H1 (cell line): ENCODE results near the gene PPIL3. TPM values are rescaled to one million over a fixed set of nuclear protein-coding genes. Genes with fewer than 3 reads are reported as not detected.
A peak's percentile ranks its signal among the peaks of the same experiment; 100 is the strongest.

Experiments
- CTCF ChIA-PET: fragments of 300-600 bp; sonication (Branson Sonifier 250); formaldehyde crosslinking; loops from one replicate; lab custom pipeline; 2021; ENCODE audit not compliant: partially characterized antibody; lab: Charles Lee
- POLR2A ChIA-PET: fragments of 300-600 bp; sonication (Branson Sonifier 250); formaldehyde crosslinking; loops from one replicate; lab custom pipeline; 2021; ENCODE audit warnings: inconsistent platforms; ENCODE audit not compliant: partially characterized antibody; lab: Charles Lee
- DNase-seq, 2 experiments: peaks; one replicate each; pipeline versions ENCODE4 v3.0.0 to v3.0.0-alpha.2; 2010 to 2022; ENCODE audit warnings: low spot score in 2 of 2, low read depth in 1 of 2, mixed read lengths in 1 of 2
- FAIRE-seq: peaks from 2 replicates; lab custom pipeline; 2011; peaks lifted over from hg19 to GRCh38; lab: Jason Lieb, UNC
- H2AFZ ChIP-seq: 2 replicates; pipeline ENCODE4 v1.8.1; 2012; ENCODE audit warnings: low read length, inconsistent platforms
- H2AK5ac ChIP-seq: 2 replicates; pipeline ENCODE4 v1.6.1; 2013; ENCODE audit warnings: low read depth, low read length
- H2BK120ac ChIP-seq: replicated peaks from 2 replicates; pipeline ENCODE3; 2013; ENCODE audit warnings: low read depth, low read length, inconsistent platforms
- H2BK12ac ChIP-seq: 2 replicates; pipeline ENCODE4 v1.6.1; 2013; ENCODE audit warnings: low read depth, low read length
- H2BK15ac ChIP-seq: 2 replicates; pipeline ENCODE4 v1.6.1; 2013; ENCODE audit warnings: low read length
- H2BK20ac ChIP-seq: 2 replicates; pipeline ENCODE4 v1.6.1; 2013; ENCODE audit warnings: low read length
- H2BK5ac ChIP-seq: 2 replicates; pipeline ENCODE4 v1.6.1; 2013; ENCODE audit warnings: low read depth, low read length
- H3K14ac ChIP-seq: 2 replicates; pipeline ENCODE4 v1.6.1; 2013; ENCODE audit warnings: inconsistent platforms; ENCODE audit not compliant: insufficient read length
- H3K18ac ChIP-seq: 2 replicates; pipeline ENCODE4 v1.6.1; 2013; ENCODE audit warnings: low read length; ENCODE audit errors: extremely low read depth
- H3K23ac ChIP-seq: 2 replicates; pipeline ENCODE4 v1.6.1; 2013; ENCODE audit warnings: inconsistent platforms; ENCODE audit not compliant: insufficient read length
- H3K23me2 ChIP-seq: 2 replicates; pipeline ENCODE4 v1.6.1; 2013; ENCODE audit warnings: low read depth, low read length
- H3K27ac ChIP-seq: 2 replicates; pipeline ENCODE4 v1.6.1; 2011; ENCODE audit warnings: low read depth, low read length, inconsistent platforms
- H3K27me3 ChIP-seq, 4 experiments: replicated peaks in 1 of 4; 1 replicate in 1 of 4; 2 replicates in 3 of 4; pipeline versions ENCODE4 v1.6.1 to v1.8.1; 2011 to 2013; ENCODE audit warnings: low read length in 3 of 4, mild to moderate bottlenecking in 3 of 4, inconsistent platforms in 2 of 4, mixed read lengths in 2 of 4, moderate library complexity in 1 of 4; ENCODE audit not compliant: control insufficient read depth in 3 of 4, insufficient read depth in 3 of 4; ENCODE audit errors: extremely low read depth in 1 of 4
- H3K36me3 ChIP-seq, 4 experiments: 2 replicates each; pipeline versions ENCODE4 v1.6.1 to v1.8.1; 2011 to 2013; ENCODE audit warnings: mild to moderate bottlenecking in 4 of 4, low read length in 3 of 4, moderate library complexity in 2 of 4, control low read depth in 1 of 4, inconsistent platforms in 1 of 4; ENCODE audit not compliant: insufficient read depth in 4 of 4, control insufficient read depth in 2 of 4
- H3K4ac ChIP-seq: replicated peaks from 2 replicates; pipeline ENCODE3; 2013; ENCODE audit warnings: low read length, low read depth, mixed read lengths, inconsistent platforms; ENCODE audit not compliant: insufficient read length
- H3K4me1 ChIP-seq, 4 experiments: replicated peaks in 1 of 4; 1 replicate in 1 of 4; 2 replicates in 3 of 4; pipeline versions ENCODE4 v1.6.1 to v1.8.1; 2011 to 2013; ENCODE audit warnings: low read length in 3 of 4, inconsistent platforms in 2 of 4, mixed read lengths in 1 of 4; ENCODE audit not compliant: insufficient read depth in 4 of 4, control insufficient read depth in 3 of 4
- H3K4me2 ChIP-seq, 2 experiments: 2 replicates each; pipeline versions ENCODE4 v1.6.1 to v1.8.1; 2011 to 2013; ENCODE audit warnings: low read depth in 2 of 2, low read length in 2 of 2, control low read depth in 1 of 2, inconsistent platforms in 1 of 2, mild to moderate bottlenecking in 1 of 2; ENCODE audit not compliant: insufficient read depth in 1 of 2
- H3K4me3 ChIP-seq, 4 experiments: fragments of 200-600, 300-600 bp in 1 of 4; sonication (generic), shearing (Covaris generic), sonication (Bioruptor Twin) in 1 of 4; 2 replicates each; pipeline versions ENCODE4 v1.5.1 to v1.8.1; 2011 to 2016; ENCODE audit warnings: low read length in 4 of 4, low read depth in 3 of 4, control low read depth in 2 of 4, inconsistent platforms in 2 of 4, mild to moderate bottlenecking in 2 of 4, mixed read lengths in 1 of 4, moderate library complexity in 1 of 4; ENCODE audit not compliant: insufficient read depth in 2 of 4; ENCODE audit errors: extremely low read depth in 1 of 4
- H3K56ac ChIP-seq: replicated peaks from 2 replicates; pipeline ENCODE3; 2013; ENCODE audit warnings: low read depth, mild to moderate bottlenecking, mixed read lengths, low read length, inconsistent platforms; ENCODE audit not compliant: insufficient read length
- H3K79me1 ChIP-seq: 2 replicates; pipeline ENCODE4 v1.6.1; 2013; ENCODE audit warnings: low read depth, low read length, control low read depth
- H3K79me2 ChIP-seq, 2 experiments: 2 replicates each; pipeline versions ENCODE4 v1.6.1 to v1.8.1; 2012 to 2013; ENCODE audit warnings: low read length in 2 of 2, mild to moderate bottlenecking in 2 of 2, inconsistent platforms in 1 of 2; ENCODE audit not compliant: insufficient read depth in 2 of 2, control insufficient read depth in 1 of 2
- H3K9ac ChIP-seq, 4 experiments: replicated peaks in 1 of 4; 1 replicate in 1 of 4; 2 replicates in 3 of 4; pipeline versions ENCODE4 v1.6.1 to v1.8.1; 2011 to 2013; ENCODE audit warnings: low read depth in 3 of 4, low read length in 3 of 4, control low read depth in 2 of 4, mild to moderate bottlenecking in 2 of 4, moderate library complexity in 2 of 4, inconsistent platforms in 1 of 4; ENCODE audit errors: extremely low read depth in 1 of 4
- H3K9me3 ChIP-seq, 2 experiments: 2 replicates each; pipeline versions ENCODE4 v1.6.1 to v1.8.1; 2012 to 2013; ENCODE audit warnings: mild to moderate bottlenecking in 2 of 2, moderate library complexity in 2 of 2, control low read depth in 1 of 2, inconsistent platforms in 1 of 2, low read depth in 1 of 2, low read length in 1 of 2, mixed read lengths in 1 of 2; ENCODE audit not compliant: insufficient read depth in 2 of 2
- H4K20me1 ChIP-seq, 2 experiments: replicated peaks in 1 of 2; 2 replicates each; pipeline versions ENCODE3 to v1.8.1; 2011 to 2013; ENCODE audit warnings: inconsistent platforms in 2 of 2, low read length in 2 of 2, mild to moderate bottlenecking in 1 of 2; ENCODE audit not compliant: insufficient read depth in 2 of 2, control insufficient read depth in 1 of 2
- H4K5ac ChIP-seq: 2 replicates; pipeline ENCODE4 v1.6.1; 2013; ENCODE audit warnings: low read length, low read depth, mixed read lengths, inconsistent platforms; ENCODE audit not compliant: insufficient read length
- H4K8ac ChIP-seq: 2 replicates; pipeline ENCODE4 v1.8.0; 2013; ENCODE audit warnings: mild to moderate bottlenecking, moderate library complexity, low read length, inconsistent platforms; ENCODE audit not compliant: insufficient read depth; ENCODE audit errors: extremely low read depth
- H4K91ac ChIP-seq: replicated peaks from 2 replicates; pipeline ENCODE3; 2013; ENCODE audit warnings: low read length, mixed read lengths, inconsistent platforms; ENCODE audit not compliant: insufficient read length
- CHD2 ChIP-seq: IDR thresholded peaks from 2 replicates; pipeline ENCODE4 v1.6.1; 2012; ENCODE audit warnings: low read length, improper control_type of control experiment
- EP300 ChIP-seq, 2 experiments: IDR thresholded peaks; 1 replicate in 1 of 2; 2 replicates in 1 of 2; pipeline ENCODE4 v1.6.1; 2011 to 2012; ENCODE audit warnings: low read depth in 2 of 2, low read length in 2 of 2, mild to moderate bottlenecking in 2 of 2, borderline replicate concordance in 1 of 2, inconsistent platforms in 1 of 2, moderate library complexity in 1 of 2
- FOSL1 ChIP-seq: IDR thresholded peaks from 2 replicates; pipeline ENCODE4 v1.6.1; 2011; ENCODE audit warnings: mild to moderate bottlenecking, low read depth, low read length, moderate library complexity; ENCODE audit not compliant: insufficient read depth
- POLR2A ChIP-seq, 2 experiments: IDR thresholded peaks; 1 replicate in 1 of 2; 2 replicates in 1 of 2; pipeline ENCODE4 v1.6.1; 2011; ENCODE audit warnings: low read depth in 2 of 2, low read length in 2 of 2, mild to moderate bottlenecking in 2 of 2; ENCODE audit errors: control extremely low read depth in 1 of 2
- RBBP5 ChIP-seq: IDR thresholded peaks from 2 replicates; pipeline ENCODE4 v1.7.1; 2012; ENCODE audit warnings: low read depth, mild to moderate bottlenecking, inconsistent platforms, low read length, moderate library complexity, borderline replicate concordance
- SAP30 ChIP-seq: fragments of 300-600 bp; sonication (generic); IDR thresholded peaks from 2 replicates; pipeline ENCODE4 v1.7.1; 2012; ENCODE audit warnings: low read length, moderate library complexity, mild to moderate bottlenecking, inconsistent platforms; ENCODE audit not compliant: insufficient read depth, insufficient replicate concordance
- SIRT6 ChIP-seq: IDR thresholded peaks from one replicate; pipeline ENCODE4 v1.7.1; 2012; ENCODE audit warnings: low read length, inconsistent platforms
- SP1 ChIP-seq: IDR thresholded peaks from 2 replicates; pipeline ENCODE4 v1.6.1; 2011; ENCODE audit warnings: low read depth, low read length
- WGBS, 2 experiments: shearing (Covaris generic) in 1 of 2; methylation state at CpG; one replicate each; pipeline versions ENCODE4 v1.1.6 to v1.1.7; 2013 to 2015; ENCODE audit warnings: low lambda C conversion rate in 2 of 2, mixed read lengths in 2 of 2, inconsistent platforms in 1 of 2, low coverage in 1 of 2, missing lambda C conversion rate in 1 of 2; ENCODE audit not compliant: insufficient replicate concordance in 2 of 2, insufficient coverage in 1 of 2, insufficient read length in 1 of 2; ENCODE audit errors: extremely low coverage in 1 of 2, missing lambda C conversion rate in 1 of 2; 5-methylcytosine and 5-hydroxymethylcytosine counted together
- polyA plus RNA-seq, 7 experiments: library from polyadenylated mRNA; depleted of rRNA in 3 of 7; stranded (reverse) in 5 of 7; unstranded in 2 of 7; fragments of >200 nt in 5 of 7; fragments of 200-250 nt in 2 of 7; gene quantifications; 1 replicate in 5 of 7; 2 replicates in 1 of 7; 4 replicates in 1 of 7; pipeline versions ENCODE4 v1.2.1 to v1.2.3, GENCODE V29; 2011 to 2013; ENCODE audit warnings: missing spikeins in 2 of 7, mixed read lengths in 2 of 7
- total RNA-seq: library from RNA; stranded (reverse); fragmentation: NEBNext Ultra II Directional; extraction: Animal tissue kit (Norgen Biotek cat#: 25700); gene quantifications from 2 replicates; pipeline ENCODE4 v1.2.1, GENCODE V29; 2021
- TF ChIP-seq, protein P1 (sequence below): IDR thresholded peaks from 2 replicates; pipeline ENCODE4 v1.6.1; 2012; ENCODE audit warnings: low read length, inconsistent platforms

Gene PPIL3
- total and polyA plus RNA-seq, 2 of the 8 experiments (the other 6 are each of a cell fraction or from before 2014, with no cell fraction given): 30.4 to 48.7 TPM

DNA sequence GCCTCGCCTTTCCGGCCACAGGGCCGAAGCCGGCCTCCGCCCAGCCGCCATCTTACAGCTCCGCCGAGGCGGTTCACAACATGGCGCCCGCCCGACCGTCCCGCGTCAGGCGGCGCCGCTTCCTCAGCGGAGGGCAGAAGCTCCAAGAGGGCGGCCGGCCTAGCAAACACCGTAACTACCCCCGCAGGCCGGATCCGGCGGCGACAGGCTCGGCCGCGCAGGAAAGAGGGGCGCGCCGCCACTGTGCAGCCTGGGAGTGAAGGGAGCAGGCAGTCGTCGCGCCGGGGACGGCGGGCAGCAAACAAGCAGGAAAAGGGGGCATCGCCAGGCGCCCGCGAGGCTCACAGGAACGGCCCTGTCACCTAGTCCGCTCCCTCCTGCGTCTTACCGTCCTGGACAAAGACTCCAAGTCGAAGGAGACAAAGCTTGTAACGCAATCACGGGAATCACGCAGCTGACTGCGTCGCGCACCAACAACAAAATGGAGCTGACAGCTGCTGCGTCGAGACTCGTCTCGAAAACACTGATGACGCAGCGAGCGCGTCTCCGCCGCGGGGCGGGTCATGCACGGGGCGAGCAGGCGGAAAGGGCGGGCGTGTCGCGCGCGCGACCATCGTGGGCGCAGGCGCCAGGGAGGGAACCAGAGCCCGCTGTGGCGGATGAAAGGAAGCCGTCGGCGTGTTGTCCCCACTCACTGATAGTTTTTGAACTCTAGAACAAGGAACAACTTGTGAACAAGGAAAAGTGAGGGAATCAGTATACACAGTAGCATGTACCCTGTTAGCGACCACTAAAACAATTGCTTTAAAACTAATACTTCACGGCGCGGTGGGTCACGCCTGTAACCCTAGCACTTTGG, 24.5 kb downstream of the PPIL3 start, which contains the start of gene CLK1:
Gene CLK1 (minus strand): TSS at position 483 of the 859 bp plus-strand sequence. CDS start 2,796 bp downstream, outside the sequence.
- CTCF ChIA-PET: interaction anchor here (0.9 to 1.3 kb wide), 4 partner anchors 19 to 294 kb away, joined by 3 to 4 read pairs (median 4); no protein-coding TSS in a partner anchor
- H3K79me1 ChIP-seq: no peaks in the 10 kb centered on the region; the same call in 1 of the 2 replicates
- 4% methylated on average over 75 of the region's 89 CpGs; no CpG with 5 or more reads in 1 of the 2 experiments for WGBS, 2 experiments
- TF ChIP-seq SP1: no peak
- peak; percentile 92 for TF ChIP-seq SAP30
- TF ChIP-seq CHD2: no peak
- TF ChIP-seq POLR2A (IDR thresholded peaks at IDR 0.05; ENCODE audit: control extremely low read depth in 1 of 2, low read depth in 2 of 2, low read length in 2 of 2): peak; percentile 89 to 94
- TF ChIP-seq, protein P1, sequence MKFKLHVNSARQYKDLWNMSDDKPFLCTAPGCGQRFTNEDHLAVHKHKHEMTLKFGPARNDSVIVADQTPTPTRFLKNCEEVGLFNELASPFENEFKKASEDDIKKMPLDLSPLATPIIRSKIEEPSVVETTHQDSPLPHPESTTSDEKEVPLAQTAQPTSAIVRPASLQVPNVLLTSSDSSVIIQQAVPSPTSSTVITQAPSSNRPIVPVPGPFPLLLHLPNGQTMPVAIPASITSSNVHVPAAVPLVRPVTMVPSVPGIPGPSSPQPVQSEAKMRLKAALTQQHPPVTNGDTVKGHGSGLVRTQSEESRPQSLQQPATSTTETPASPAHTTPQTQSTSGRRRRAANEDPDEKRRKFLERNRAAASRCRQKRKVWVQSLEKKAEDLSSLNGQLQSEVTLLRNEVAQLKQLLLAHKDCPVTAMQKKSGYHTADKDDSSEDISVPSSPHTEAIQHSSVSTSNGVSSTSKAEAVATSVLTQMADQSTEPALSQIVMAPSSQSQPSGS: no peak
- no peak for TF ChIP-seq FOSL1
- TF ChIP-seq EP300 (IDR thresholded peaks at IDR 0.05; ENCODE audit: borderline replicate concordance in 1 of 2, low read depth in 2 of 2, low read length in 2 of 2): no peak; a peak in 1 of 3 replicates
- TF ChIP-seq SIRT6: no peak
- peak; percentile 85; the same call in 1 of the 2 replicates for TF ChIP-seq RBBP5

More for the DNA sequence above, 24.5 kb downstream of the PPIL3 start, which contains the start of gene CLK1:
- Histone ChIP-seq H3K4me2 (peak within 1 kb of the TSS; percentile 90), H2BK120ac (peak within 1 kb of the TSS; percentile 72), H3K4me3 (peak within 1 kb of the TSS; percentile 87 to 99 (median 94)), H3K27ac (peak within 1 kb of the TSS; percentile 95), H2AK5ac (peak within 1 kb of the TSS; percentile 95), H2AFZ (peak within 1 kb of the TSS; percentile 81), H4K5ac (peak within 1 kb of the TSS; percentile 96), H2BK12ac (peak within 1 kb of the TSS; percentile 46; the same call in 1 of the 2 replicates), H3K18ac (peak within 1 kb of the TSS; percentile 84), H4K20me1 (peaks cover 0 to 4% of the 10 kb centered on the region in 2 experiments), H3K79me2 (peaks cover 21 to 46% of the 10 kb centered on the region in 2 experiments), H3K56ac (peak within 1 kb of the TSS; percentile 97), H3K4me1 (peaks cover 0 to 5% (median 0%) of the 10 kb centered on the region in 4 experiments; a peak in 1 of 7 replicates), H3K23me2 (peaks cover 6% of the 10 kb centered on the region; the same call in 1 of the 2 replicates), H2BK20ac (no peak within 1 kb of the TSS), H3K27me3 (no peaks in the 10 kb centered on the region; a peak in 1 of 7 replicates), H3K14ac (no peak within 1 kb of the TSS), H3K36me3 (peaks cover 0 to 20% (median 7%) of the 10 kb centered on the region in 4 experiments; a peak in 5 of 8 replicates), H2BK15ac (peak within 1 kb of the TSS; percentile 5; the same call in 1 of the 2 replicates), H2BK5ac (peak within 1 kb of the TSS; percentile 98), H3K9me3 (no peaks in the 10 kb centered on the region), H3K9ac (peak within 1 kb of the TSS; percentile 96 to 97 (median 96)), H3K4ac (peak within 1 kb of the TSS; percentile 94), H4K91ac (peak within 1 kb of the TSS; percentile 61), H3K23ac (no peak within 1 kb of the TSS), H4K8ac (peak within 1 kb of the TSS; percentile 99)
- POLR2A ChIA-PET: interaction anchor here (0.6 to 3.0 kb wide), 29 partner anchors 9 to 1351 kb away, joined by 3 to 53 read pairs (median 5); partner anchors contain the start of genes BZW1, NIF3L1, PPIL3 and SGO2
- FAIRE-seq (no peak), DNase-seq (peak in 1 of 2 experiments; percentile 89)
